ENCODE measurements around the gene TCF25. TPM values are rescaled to one million over a fixed set of nuclear protein-coding genes. Genes with fewer than 3 reads are reported as not detected.
A peak's percentile ranks its signal among the peaks of the same experiment; 100 is the strongest.

Gene TCF25
- total RNA-seq, 1 experiment from 2014 or later: 270 TPM

GRCh38 chr16:89867918-89868317 is 5.5 kb upstream of the TCF25 start:
- peaks cover 44% of the 10 kb centered on the region for H3K36me3 Mint-ChIP-seq (ENCODE audit: insufficient read depth, unreplicated experiment)
- no peak for DNase-seq
- no peak overlapping the region for H3K4me3 Mint-ChIP-seq (ENCODE audit: low read depth, unreplicated experiment)
- H3K27me3 Mint-ChIP-seq (ENCODE audit: unreplicated experiment): no peaks in the 10 kb centered on the region
- no peak overlapping the region for H3K27ac Mint-ChIP-seq (ENCODE audit: unreplicated experiment)
- H3K9me3 Mint-ChIP-seq (ENCODE audit: low read depth, unreplicated experiment): no peaks in the 10 kb centered on the region
- no peaks in the 10 kb centered on the region for H3K4me1 Mint-ChIP-seq (ENCODE audit: low read depth, unreplicated experiment)
- intact Hi-C loops (cut with micrococcal nuclease; ENCODE audit: unreplicated experiment): no loop called here
- TF ChIP-seq CTCF (IDR thresholded peaks at IDR 0.05; ENCODE audit: unreplicated experiment): no peak
- CTCF ChIA-PET: no interaction called here
- BruUV-seq (replicated peaks): no TSS peak

GRCh38 chr16:89869911-89870310 is 3.5 kb upstream of the TCF25 start:
- H3K4me1 Mint-ChIP-seq (ENCODE audit: low read depth, unreplicated experiment): peaks cover 9% of the 10 kb centered on the region
- CTCF ChIA-PET: interaction anchor here (2.5 kb wide), 1 partner anchor 10 kb away, joined by 6 read pairs; no protein-coding TSS in a partner anchor
- no peaks in the 10 kb centered on the region for H3K9me3 Mint-ChIP-seq (ENCODE audit: low read depth, unreplicated experiment)
- TF ChIP-seq CTCF (IDR thresholded peaks at IDR 0.05; ENCODE audit: unreplicated experiment): no peak
- H3K36me3 Mint-ChIP-seq (ENCODE audit: insufficient read depth, unreplicated experiment): peaks cover 58% of the 10 kb centered on the region
- H3K27me3 Mint-ChIP-seq (ENCODE audit: unreplicated experiment): no peaks in the 10 kb centered on the region
- no peak for DNase-seq
- intact Hi-C loops (cut with micrococcal nuclease; ENCODE audit: unreplicated experiment): no loop called here
- no peak overlapping the region for H3K27ac Mint-ChIP-seq (ENCODE audit: unreplicated experiment)
- BruUV-seq (replicated peaks): no TSS peak
- H3K4me3 Mint-ChIP-seq (ENCODE audit: low read depth, unreplicated experiment): no peak overlapping the region

- no peaks in the 10 kb centered on the region for H3K9me3 Mint-ChIP-seq (ENCODE audit: low read depth, unreplicated experiment)
Measured at GRCh38 chr16:89870440-89870839, 3.0 kb upstream of the TCF25 start.

GRCh38 chr16:89871895-89872294 is 1.5 kb upstream of the TCF25 start:
- intact Hi-C loops (cut with micrococcal nuclease; ENCODE audit: unreplicated experiment): no loop called here
- CTCF ChIA-PET: interaction anchor here (1.7 to 2.5 kb wide), 2 partner anchors 10 to 12 kb away, joined by 6 to 8 read pairs; no protein-coding TSS in a partner anchor
- H3K9me3 Mint-ChIP-seq (ENCODE audit: low read depth, unreplicated experiment): no peaks in the 10 kb centered on the region

More at GRCh38 chr16:89870440-89870839, 3.0 kb upstream of the TCF25 start:
- no peaks in the 10 kb centered on the region for H3K27me3 Mint-ChIP-seq (ENCODE audit: unreplicated experiment)
- BruUV-seq (replicated peaks): no TSS peak
- H3K4me3 Mint-ChIP-seq (ENCODE audit: low read depth, unreplicated experiment): no peak overlapping the region
- TF ChIP-seq CTCF (IDR thresholded peaks at IDR 0.05; ENCODE audit: unreplicated experiment): no peak
- H3K27ac Mint-ChIP-seq (ENCODE audit: unreplicated experiment): no peak overlapping the region
- intact Hi-C loops (cut with micrococcal nuclease; ENCODE audit: unreplicated experiment): no loop called here
- H3K4me1 Mint-ChIP-seq (ENCODE audit: low read depth, unreplicated experiment): peaks cover 14% of the 10 kb centered on the region
- no peak for DNase-seq
- CTCF ChIA-PET: interaction anchor here (1.0 to 2.5 kb wide), 2 partner anchors 9 to 10 kb away, joined by 3 to 6 read pairs; no protein-coding TSS in a partner anchor
- H3K36me3 Mint-ChIP-seq (ENCODE audit: insufficient read depth, unreplicated experiment): peaks cover 63% of the 10 kb centered on the region

More at GRCh38 chr16:89871895-89872294, 1.5 kb upstream of the TCF25 start:
- H3K27ac Mint-ChIP-seq (ENCODE audit: unreplicated experiment): no peak overlapping the region
- H3K36me3 Mint-ChIP-seq (ENCODE audit: insufficient read depth, unreplicated experiment): peaks cover 66% of the 10 kb centered on the region
- no peak for TF ChIP-seq CTCF (IDR thresholded peaks at IDR 0.05; ENCODE audit: unreplicated experiment)
- peaks cover 15% of the 10 kb centered on the region for H3K4me1 Mint-ChIP-seq (ENCODE audit: low read depth, unreplicated experiment)
- BruUV-seq (replicated peaks): no TSS peak
- peak overlapping the region; percentile 93 for H3K4me3 Mint-ChIP-seq (ENCODE audit: low read depth, unreplicated experiment)
- H3K27me3 Mint-ChIP-seq (ENCODE audit: unreplicated experiment): no peaks in the 10 kb centered on the region
- DNase-seq: no peak

Measured in Calu3 (cell line).